GM19099 (cell line): ENCODE results near the gene PPP1R2C.

Source experiments
- POLR2A ChIP-seq: IDR thresholded peaks from 3 replicates; pipeline ENCODE4 v1.6.1; 2011; ENCODE audit warnings: low read depth; ENCODE audit not compliant: insufficient read length; ENCODE audit errors: extremely low read depth

PPP1R2C gene

DNA sequence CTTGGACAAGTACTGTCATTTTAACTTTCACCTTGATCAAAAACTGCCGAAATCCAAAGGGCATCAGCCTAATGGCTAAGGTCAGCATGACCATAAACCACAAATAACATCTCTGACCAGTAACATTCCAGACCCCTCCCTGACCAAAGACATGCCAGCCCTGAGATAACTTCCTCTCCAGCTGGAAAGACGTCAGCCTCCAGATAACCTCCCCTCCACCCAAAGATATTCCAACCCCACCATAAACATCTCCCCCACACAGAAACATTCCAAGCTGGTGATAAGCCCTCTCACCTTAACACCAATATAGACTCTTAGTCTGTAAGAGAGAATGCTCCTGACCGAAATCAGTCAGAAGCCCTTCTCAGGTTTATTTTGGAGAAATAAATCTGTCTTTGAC lies 7.4 kb downstream of the PPP1R2C start:
- no peak for TF ChIP-seq POLR2A

DNA sequence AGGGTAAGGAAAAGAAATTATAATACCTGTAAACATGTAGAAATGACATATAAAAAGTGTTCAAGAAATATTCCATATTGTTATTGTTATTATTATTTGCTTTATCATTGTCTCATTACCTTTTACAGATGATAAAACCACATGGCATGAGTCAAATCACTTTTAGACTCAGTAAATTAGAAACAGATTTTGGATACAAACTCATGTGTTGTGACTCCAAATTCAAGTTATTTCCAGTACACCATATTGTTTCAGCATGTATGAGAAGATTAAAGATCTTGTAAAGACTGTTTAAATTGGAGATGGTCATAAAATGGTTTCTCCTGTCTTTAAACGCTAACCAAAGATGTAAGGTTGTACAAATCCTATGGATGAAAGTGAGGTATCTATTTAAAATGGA lies 18.1 kb downstream of the PPP1R2C start:
- TF ChIP-seq POLR2A = no peak

DNA sequence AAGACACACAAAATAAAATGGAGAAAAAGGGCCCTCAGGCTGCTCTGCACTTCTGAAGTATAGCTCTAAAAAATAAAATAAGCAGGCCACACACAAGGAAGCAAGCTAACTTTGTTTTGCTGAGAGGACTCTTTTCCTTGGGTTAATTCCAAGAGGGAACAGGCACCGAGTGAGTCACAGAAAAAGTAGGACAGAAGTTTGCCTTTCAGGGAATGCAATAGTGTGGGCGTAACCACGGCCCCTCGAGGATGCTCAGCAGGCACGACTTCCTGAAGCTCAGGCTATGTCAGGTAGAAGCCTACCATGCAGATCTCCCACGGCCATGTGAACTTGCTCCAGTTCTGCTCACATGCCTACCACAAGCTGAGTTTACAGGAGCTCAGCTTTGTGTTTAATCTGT lies 22.1 kb downstream of the PPP1R2C start:
- TF ChIP-seq POLR2A = no peak

DNA sequence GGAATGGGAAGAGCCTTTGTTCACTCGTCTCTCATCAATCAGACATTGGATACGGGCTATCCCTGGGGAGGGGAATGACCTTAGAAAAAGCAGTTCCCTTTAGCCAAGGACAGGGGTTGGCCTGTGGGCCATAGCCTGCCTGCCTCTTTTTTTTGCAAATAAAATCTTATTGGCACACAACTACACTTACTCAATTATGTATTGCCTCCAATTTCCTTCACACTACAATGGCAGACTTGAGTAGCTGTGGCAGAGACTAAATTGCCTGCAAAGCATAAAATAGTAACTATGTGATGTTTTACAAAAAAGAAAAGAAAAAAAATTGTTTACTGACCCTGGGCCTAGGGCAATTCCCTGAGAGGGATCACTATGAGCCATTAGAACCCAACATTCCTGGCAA lies 23.4 kb downstream of the PPP1R2C start:
- TF ChIP-seq POLR2A = no peak

DNA sequence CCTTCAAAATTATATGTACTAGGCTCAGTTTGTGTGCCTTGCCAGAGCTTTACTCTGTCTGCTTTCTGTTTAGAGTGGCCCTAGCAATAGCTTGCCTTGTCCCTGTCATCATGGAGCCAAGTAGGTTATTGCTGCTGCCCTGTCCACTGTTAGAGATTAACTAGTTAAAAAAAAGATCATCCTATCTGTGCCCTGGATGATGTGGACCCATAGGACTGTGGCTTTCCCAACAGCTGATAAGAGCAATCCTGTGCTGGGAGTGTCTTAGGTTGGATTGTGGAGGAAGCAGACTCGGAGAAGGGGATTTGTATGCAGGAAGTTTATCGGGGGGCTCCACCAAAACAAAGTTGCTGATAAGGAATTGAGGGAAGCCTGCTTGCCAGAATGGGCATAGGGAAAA lies 23.8 kb downstream of the PPP1R2C start:
- TF ChIP-seq POLR2A = no peak

DNA sequence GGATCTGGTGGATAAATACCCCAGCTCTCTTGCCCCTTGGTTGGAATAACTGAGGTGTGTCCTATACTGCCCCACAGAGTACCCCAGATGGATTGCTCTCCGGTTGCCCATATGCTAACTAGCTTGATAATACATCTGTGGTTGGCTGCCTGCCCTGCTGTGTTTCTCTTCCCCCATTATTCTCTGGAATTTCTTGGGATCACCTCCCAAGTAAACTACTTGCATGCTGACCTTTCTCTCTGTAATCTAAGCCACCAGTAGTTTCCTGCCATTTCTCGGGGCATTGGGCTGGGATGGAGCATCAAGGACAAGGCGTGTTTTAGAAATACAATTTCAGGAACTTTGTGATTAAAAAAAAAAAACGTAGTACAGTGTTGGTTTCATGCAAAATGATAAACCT lies 25.2 kb downstream of the PPP1R2C start:
- TF ChIP-seq POLR2A = no peak

DNA sequence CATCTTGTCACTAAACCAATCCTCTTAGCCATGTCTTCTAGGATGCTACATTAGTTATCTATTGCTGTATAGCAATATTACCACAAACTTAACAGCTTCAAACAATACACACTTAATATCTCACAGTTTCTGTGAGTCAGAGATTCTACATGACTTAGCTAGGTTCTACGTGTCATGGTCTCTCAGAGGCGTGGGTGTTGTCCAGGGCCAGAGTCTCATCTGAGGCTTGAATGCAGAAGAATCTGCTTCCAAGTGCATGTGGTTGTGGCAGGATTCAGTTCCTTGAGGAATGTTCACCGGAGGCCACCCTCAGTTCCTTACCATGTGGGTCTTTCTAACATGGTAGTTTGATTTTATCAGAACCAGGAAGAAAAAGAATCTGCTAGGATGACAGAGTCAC lies 26.4 kb downstream of the PPP1R2C start:
- no peak for TF ChIP-seq POLR2A

DNA sequence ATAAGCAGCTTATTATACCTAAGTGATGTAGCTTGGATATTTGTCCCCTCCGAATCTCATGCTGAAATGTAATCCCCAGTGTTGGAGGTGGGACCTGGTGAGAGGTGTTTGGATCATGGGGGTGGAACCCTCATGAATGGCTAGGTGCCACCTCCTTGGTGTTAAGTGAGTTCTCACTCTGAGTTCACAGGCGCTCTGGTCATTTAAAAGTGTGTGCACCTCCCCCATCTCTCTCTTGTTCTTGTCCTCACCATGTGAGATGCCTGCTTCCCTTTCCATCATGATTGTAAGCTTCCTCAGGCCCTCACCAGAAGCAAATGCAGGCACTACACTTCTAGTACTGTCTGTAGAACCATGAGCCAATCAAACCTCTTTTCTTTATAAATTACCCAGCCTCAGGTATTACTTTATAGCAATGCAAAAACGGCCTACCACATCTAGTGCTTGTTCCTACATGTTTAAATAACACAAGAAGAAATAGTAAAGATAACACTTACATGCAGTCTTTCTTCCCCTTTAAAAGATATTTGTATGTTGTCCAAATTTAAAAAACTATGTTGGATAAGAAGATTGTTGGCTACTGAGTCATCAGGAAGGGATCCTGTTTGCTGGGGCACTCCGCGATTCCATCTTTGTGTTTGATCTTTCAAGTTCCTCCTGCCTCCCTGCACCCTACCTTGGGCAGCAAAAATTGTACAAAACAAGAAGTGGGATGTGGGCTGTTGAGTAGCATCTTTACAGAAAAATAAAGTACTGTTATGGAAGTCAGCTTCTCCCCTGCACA lies 29.7 kb downstream of the PPP1R2C start:
- no peak for TF ChIP-seq POLR2A

DNA sequence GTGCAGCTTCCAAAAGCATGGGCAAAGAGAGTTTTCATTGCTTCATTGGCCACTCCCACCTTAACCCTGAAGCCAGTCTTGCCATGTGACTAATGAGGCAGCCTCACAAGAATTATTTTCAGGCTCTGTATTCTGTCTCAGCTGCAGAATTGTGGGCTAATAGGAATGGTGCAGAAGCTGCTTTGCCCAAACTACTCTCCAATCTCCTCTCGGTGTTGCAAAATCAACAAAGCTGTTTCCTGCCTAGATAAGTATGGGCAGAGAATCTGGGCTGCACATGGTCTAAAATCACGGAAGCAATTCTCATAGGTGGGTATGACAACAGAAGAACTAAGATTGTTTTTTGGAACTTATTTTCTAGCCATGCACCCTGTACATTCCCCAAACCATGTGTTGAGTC lies 31.4 kb downstream of the PPP1R2C start:
- no peak for TF ChIP-seq POLR2A

DNA sequence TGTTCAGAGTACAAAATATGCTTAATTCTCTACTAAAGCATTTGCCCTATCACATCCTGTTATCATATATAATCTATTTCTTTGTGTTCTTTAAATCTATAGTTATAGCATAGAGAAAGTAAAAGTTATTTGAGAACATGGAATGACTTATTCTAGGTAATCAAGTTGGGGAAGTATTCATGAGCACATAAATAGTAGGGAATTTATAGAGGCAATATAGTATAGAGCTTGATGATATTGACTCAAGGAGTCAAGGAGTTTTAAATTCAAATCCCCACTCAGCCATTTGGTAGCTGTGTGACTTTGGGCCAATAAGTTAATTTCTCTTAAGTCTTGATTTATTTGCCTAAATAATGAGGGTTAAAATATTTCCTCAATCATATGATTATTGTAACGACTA lies 37.5 kb downstream of the PPP1R2C start:
- no peak for TF ChIP-seq POLR2A

DNA sequence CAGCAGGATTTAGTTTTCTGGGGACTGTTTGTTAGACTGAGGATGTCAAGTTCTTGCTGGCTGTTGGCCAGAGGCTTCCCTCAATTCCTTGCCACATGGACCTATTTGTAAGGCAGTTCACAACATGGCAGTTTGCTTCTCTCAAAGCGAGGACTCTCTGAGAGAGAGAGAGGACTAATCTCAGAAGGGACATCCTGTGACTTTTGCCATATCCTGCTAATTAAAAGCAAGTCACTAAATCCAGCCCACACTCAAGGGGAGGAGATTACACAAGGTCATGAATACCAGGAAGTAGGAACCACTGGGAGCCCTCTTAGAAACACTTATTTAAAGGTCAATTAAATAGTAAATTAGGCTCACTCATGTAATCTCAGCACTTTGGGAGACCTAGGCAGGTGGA lies 38.2 kb downstream of the PPP1R2C start:
- no peak for TF ChIP-seq POLR2A

DNA sequence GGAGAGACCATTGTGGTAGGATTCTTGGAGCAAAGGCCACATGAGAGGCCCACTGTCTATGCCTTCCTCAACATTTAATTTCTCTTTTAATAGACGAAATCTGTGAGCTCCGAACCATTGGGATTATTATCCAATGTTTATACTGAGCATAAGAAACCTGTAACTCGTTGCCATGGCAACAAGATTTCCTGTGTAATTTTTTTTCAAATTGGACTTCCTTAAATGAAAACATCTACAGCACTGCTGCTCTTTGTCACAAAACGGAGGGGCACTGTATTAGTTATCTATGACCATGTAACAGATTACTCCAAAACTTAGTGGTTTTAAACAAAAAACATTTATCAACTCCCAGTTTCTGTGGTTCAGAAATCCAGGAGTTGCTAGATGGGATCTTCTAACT lies 38.7 kb downstream of the PPP1R2C start:
- no peak for TF ChIP-seq POLR2A

DNA sequence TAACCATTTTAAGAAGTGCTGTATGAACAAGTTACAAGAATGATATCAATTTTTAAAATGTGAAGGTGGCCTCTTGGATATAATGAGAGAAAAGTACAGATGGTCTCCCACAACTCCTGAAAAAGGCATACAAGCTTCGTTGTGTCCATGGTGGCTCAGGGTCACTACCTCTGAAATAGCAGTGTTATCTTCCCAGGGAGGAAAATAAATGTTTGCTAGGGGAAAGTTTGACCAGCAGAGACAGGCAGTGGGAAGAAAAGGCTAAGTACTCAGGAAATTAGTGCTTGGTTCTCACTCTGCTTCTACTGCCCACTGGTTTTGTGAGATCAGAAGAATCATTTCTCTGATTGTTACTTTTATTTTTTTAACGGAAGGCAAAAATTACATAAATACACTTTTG lies 39.4 kb downstream of the PPP1R2C start:
- TF ChIP-seq POLR2A = no peak

DNA sequence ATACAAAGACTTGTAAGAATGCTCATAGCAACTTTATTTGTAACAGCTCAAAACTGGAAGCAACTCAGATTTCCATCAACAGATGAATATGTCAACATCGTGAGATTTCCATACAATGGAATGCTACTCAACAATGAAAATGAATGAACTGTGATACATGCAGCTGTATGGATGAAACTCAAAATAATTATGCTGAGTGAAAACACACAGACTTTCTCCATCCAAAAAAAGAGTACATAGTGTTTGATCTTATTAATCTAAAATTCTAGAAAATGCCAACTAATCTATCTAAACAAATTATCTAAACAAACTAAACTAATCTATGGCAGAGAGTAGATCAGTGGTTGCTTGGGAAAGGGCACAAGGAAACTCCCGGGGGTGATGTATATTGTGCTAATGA lies 42.7 kb downstream of the PPP1R2C start:
- TF ChIP-seq POLR2A = no peak

DNA sequence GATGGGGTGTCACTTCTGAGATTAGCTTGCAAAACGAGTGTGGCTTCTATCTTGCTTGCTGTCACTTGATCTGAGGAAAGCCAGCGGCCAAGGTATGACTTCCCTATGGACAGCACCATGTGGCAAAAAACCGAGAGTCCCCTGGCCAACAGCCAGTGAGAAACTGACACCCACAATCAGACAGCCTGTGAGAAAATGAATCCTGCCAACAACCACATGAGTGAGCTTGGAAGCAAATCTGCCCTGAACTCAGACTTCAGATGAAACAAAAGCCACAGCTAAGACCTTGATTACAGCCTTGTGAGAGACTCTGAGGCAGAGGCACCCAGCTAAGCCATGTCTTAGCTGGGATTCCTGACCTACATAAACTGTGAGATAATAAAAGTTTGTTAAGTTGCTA lies 45.5 kb downstream of the PPP1R2C start:
- TF ChIP-seq POLR2A = no peak
